Keratinocyte (primary cell): ENCODE measurements around the gene CDH13.

Experiments
- CTCF ChIP-seq, 3 experiments: IDR thresholded peaks in 1 of 3; conservative IDR thresholded peaks in 1 of 3; optimal IDR thresholded peaks in 1 of 3; 2 replicates in 2 of 3; 3 replicates in 1 of 3; pipeline versions ENCODE3 to v1.5.1; 2011; ENCODE audit warnings: low read length in 3 of 3, mild to moderate bottlenecking in 3 of 3, moderate library complexity in 2 of 3, control low read depth in 1 of 3, inconsistent platforms in 1 of 3; ENCODE audit not compliant: insufficient read depth in 2 of 3; ENCODE audit errors: extremely low read depth in 1 of 3
- EZH2 ChIP-seq: IDR thresholded peaks from one replicate; pipeline ENCODE4 v1.6.1; 2012; ENCODE audit warnings: inconsistent platforms, mild to moderate bottlenecking, low read length, moderate library complexity

- TF ChIP-seq CTCF (optimal IDR thresholded peaks at IDR 0.05 in 1 of 3, IDR thresholded peaks at IDR 0.05 in 1 of 3, conservative IDR thresholded peaks at IDR 0.05 in 1 of 3; ENCODE audit: extremely low read depth in 1 of 3, insufficient read depth in 2 of 3, low read length in 3 of 3), result no peak
- no peak for TF ChIP-seq EZH2
Measured at GRCh38 chr16:83019963-83020362, 393.2 kb downstream of the CDH13 start.
